Keratinocyte (primary cell): ENCODE data around the gene RIN3.

Experiments used
- EZH2 ChIP-seq: IDR thresholded peaks from one replicate; pipeline ENCODE4 v1.6.1; 2012; ENCODE audit warnings: inconsistent platforms, mild to moderate bottlenecking, low read length, moderate library complexity
- TF ChIP-seq, protein P1 (sequence below), 3 experiments: IDR thresholded peaks in 1 of 3; conservative IDR thresholded peaks in 1 of 3; optimal IDR thresholded peaks in 1 of 3; 2 replicates in 2 of 3; 3 replicates in 1 of 3; pipeline versions ENCODE3 to v1.5.1; 2011; ENCODE audit warnings: low read length in 3 of 3, mild to moderate bottlenecking in 3 of 3, moderate library complexity in 2 of 3, control low read depth in 1 of 3, inconsistent platforms in 1 of 3; ENCODE audit not compliant: insufficient read depth in 2 of 3; ENCODE audit errors: extremely low read depth in 1 of 3

- TF ChIP-seq, protein P1, sequence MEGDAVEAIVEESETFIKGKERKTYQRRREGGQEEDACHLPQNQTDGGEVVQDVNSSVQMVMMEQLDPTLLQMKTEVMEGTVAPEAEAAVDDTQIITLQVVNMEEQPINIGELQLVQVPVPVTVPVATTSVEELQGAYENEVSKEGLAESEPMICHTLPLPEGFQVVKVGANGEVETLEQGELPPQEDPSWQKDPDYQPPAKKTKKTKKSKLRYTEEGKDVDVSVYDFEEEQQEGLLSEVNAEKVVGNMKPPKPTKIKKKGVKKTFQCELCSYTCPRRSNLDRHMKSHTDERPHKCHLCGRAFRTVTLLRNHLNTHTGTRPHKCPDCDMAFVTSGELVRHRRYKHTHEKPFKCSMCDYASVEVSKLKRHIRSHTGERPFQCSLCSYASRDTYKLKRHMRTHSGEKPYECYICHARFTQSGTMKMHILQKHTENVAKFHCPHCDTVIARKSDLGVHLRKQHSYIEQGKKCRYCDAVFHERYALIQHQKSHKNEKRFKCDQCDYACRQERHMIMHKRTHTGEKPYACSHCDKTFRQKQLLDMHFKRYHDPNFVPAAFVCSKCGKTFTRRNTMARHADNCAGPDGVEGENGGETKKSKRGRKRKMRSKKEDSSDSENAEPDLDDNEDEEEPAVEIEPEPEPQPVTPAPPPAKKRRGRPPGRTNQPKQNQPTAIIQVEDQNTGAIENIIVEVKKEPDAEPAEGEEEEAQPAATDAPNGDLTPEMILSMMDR (optimal IDR thresholded peaks at IDR 0.05 in 1 of 3, IDR thresholded peaks at IDR 0.05 in 1 of 3, conservative IDR thresholded peaks at IDR 0.05 in 1 of 3; ENCODE audit: extremely low read depth in 1 of 3, insufficient read depth in 2 of 3, low read length in 3 of 3) = no peak
- no peak for TF ChIP-seq EZH2
Measured at GRCh38 chr14:92481811-92482555, 31.6 kb upstream of the RIN3 start.
